DMS 273 treated with DMSO at 0.1 percent for 48 hours (cell line): ENCODE data around the gene SLC9A3.

Experiments
- DNase-seq: peaks from one replicate; lab custom pipeline; 2025; lab: John Stamatoyannopoulos, UW

SLC9A3 gene

DNA sequence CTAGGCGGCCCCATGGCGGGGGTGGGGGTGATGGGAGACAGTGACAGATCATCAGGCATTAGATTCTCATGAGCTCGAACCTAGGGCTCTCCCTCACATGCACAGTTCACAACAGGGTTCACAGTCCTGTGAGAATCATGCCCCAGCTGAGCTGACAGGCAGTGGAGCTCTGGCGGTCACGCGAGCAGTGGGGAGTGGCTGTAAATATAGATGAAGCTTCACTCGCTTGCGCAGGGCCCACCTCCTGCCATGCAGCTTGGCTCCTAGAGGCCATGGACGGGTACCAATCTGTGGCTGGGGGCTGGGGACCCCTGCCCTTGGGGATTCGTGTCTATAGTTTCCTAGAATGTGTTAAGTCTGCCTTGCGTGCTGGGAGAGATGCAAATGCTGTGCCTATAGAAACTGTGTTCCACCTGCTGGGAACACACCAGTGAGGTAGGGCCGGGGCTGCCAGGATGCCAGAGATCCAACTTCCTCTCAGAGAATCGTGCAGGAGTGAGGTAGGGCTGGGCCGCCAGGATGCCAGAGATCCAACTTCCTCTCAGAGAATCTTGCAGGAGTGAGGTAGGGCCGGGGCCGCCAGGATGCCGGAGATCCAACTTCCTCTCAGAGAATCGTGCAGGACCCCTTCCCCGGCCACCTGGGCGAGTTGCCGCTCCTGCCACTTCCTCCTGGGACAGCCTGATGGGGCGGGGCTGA is 95.3 kb downstream of the SLC9A3 start:
- no peak for DNase-seq

DNA sequence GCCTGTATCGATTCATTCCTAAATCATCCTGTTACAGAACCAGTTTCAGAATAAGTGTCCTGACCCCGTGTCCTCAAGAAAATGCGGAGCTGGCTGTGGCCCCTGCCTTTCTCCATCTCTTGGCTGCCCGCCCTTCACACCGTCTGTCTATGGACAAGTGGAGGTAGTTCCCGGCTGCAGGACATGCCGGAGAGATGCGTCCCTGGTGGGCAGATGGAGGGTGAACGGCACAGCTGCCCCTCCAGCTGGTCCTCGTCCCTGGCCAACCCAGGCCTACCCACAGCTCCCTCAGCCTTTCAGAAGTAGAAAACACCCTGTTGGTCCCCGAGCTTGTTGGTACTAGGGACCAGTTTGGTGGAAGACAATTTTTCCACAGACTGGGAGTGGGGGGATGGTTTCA is 96.0 kb downstream of the SLC9A3 start:
- peak; percentile 84 for DNase-seq

DNA sequence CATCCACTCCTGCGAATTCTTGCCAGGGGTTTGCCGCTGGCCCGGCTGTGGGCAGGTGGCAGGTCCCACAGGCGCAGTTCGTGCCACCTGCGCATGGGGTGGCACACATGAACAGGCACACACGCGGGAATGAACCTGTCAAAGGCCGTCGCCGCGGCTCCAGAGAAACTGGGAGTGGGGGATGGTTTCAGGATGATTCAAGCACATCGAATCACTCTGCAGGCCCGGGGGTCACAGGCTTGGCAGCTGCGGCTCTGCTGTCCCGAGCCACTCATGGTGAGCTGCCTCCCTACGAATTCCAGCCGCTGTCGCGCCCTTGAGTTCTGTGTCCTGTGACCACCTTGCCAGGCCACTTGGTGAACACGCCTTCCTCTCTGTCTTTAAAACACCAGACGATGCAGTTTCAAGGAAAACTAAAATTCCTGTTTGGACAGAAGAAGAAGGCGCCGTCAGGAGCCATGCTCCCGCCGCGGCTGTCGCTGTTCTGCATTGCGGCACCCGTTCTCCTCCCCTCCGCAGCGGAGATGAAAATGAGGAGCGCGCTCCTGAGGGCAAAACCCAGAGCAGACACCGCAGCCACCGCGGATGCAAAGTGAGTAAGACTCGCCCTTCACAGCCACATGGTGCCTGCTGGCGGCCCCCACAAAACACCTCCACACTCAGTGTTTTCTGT is 96.7 kb downstream of the SLC9A3 start:
- no peak for DNase-seq

DNA sequence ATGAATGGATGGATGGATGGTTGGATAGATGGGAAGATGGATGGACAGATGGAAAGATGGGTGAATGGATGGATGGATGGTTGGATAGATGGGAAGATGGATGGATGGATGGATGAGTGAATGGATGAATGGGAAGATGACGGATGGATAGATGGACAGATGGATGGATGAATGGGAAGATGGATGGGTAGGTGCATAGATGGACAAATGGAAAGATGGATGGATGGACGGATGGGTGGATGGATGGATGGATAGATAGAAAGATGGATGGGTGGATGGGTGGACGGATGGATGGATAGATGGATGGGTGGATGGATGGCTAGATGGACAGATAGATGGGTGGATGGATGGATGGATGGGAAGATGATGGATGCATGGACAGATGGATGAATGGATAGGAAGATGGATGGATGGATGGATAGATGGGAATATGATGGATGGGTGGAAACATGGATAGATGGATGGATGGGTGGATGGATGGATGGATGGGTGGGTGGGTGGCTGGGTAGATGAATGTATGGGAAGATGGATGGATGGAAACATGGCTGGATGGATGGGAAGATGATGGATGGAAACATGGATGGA is 97.8 kb downstream of the SLC9A3 start:
- DNase-seq = no peak

DNA sequence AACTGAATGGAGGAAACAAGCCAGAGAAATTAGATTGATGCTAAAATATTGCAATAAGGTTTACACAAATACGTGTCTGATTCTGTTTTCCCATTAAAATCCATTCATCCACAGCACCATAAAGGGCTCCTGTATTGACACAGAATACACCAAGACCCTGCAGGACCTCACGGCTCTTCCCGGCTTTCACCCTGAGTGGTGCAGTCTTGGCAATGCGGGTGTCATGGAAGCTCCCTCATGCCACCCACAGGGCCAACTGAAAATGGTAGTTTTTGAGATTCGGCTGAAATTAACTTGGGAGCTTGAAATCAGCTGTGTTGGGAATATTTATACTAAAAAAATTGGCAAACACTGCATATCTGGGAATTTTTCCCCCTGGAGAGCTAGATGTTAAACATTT is 98.5 kb downstream of the SLC9A3 start:
- no peak for DNase-seq

DNA sequence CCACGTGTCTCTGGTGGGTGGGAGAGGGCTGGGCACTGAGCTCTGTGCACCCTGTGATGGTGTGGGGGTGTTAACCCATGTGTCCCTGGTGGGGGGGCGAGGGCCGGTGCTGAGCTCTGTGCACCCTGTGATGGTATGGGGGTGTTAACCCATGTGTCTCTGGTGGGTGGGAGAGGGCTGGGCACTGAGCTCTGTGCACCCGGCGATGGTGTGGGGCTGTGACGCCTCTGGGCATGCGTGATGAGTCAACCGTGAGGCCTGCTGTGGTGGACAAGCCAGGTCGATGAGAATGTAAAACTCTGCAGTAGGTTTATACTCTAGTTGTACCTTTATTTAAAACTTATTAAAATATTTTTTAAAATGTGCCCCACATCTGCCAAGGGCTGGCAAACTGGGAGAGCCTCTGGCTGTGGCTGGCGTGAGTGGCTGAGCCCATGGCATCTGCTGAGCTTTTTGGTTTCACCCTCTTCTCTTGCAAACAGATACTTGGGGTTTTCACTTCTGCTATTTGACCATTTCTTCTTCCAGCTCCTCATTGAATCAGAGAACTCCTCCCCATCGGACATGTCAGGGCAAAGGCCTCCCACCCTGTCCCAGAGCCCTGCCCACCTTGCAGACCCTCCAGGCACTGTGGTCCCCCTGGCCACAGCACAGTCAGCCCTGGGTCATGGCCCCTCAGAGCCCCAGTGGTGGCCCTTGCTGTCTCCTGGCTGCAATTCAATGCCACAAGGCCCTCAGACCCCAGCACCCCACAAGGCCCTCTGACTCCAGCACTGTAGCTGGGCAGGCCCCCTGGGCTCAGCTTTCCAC is 99.7 kb downstream of the SLC9A3 start:
- no peak for DNase-seq

DNA sequence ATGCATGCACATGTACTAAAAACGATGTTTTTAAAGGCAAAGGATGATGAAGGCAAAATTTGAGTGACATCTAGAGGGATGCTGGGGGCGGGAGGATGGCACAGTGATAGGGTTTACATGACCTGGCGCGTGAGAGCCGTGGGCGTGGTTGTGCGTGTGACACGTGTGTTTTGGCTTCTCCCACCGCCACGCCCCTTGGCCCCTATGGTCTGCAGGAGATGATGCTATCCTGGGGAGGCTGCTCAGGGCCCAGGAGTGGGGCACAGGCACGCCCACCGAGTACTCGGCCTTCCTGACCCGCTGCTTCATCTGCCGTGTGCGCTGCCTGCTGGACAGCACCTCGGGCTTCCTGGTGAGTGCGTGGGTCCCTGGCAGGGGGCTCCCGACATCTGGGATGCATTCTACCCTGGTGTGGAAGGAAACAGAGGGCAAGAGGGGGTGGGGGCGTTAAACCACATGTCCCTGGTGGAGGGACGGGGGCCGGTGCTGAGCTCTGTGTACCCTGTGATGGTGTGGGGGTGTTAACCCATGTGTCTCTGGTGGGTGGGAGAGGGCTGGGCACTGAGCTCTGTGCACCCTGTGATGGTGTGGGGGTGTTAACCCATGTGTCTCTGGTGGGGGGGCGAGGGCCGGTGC is 100.5 kb downstream of the SLC9A3 start:
- DNase-seq = no peak

DNA sequence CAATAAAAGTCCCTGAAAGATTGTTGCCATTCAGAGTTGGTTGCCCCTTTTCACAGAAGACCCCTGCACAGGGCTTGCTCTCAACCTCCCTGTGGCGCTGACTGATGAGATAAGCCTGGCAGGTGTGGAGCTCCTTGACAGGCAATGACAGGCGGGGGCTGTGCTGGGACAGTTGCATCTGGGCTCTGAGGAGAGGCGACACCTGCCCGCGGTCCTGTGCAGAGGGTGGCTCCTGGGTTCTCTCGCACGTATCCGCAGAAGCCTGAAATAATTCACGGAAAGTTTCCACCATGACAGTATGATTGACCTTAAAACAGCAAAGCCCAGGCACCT is 101.0 kb downstream of the SLC9A3 start:
- no peak for DNase-seq

DNA sequence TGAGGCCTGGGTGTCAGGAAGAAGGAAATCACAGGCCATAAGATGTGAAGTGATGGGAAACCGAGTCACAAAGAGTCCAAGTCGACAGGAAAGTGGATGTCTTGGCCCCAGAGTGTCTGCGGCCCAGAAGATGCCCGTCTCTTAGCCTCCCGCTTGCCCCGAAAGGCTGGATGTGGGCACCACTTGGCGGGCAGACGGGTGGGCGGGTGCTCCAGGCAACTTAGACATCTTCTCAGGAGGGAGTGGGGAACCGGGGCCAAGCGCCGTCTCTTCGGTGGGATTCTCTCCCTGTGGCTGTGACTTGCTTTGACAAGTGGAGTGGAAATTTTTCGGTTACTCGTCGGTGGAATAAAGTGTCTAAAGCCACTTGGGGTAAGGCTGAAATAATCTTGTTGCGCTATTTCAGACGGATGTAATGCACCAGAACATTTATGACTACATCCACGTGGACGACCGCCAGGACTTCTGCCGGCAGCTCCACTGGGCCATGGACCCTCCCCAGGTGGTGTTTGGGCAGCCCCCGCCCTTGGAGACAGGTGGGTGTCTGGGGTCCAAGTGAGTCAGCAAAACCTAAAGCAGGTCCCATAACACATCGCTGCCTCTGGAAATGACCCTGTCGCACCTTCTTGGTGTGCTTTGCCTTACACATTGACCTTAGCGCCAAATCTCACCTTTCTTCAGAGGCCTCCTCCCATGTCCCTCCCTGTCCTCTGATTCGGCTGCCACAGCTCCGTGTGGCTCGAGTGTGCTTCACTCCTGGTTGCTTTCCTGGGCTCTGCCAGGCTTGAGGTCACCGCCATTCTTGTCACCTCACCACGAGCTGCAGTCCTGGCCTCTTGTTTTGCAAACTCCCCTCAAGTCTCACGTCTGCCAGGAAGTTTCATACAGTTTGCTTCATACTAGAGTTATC is 101.7 kb downstream of the SLC9A3 start:
- no peak for DNase-seq

DNA sequence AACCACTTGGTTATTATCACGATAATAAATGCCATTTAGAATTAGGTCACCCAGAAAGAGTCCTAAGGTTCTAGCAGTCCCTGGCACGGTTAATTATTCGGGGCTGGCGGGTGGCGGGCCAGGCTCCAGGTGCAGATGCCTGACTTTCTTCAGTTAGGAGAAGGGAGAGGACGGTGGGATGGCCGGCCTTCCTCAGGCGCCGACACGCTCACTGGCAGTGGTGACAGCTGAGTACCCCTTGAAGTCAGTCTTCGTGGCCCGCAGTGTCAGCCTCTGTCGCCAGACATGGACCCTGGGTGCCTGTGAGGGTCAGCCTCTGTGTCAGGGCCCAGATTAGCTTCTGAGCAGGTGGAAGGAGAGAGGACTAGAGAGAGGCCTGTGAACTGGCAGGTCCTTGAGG is 102.3 kb downstream of the SLC9A3 start:
- DNase-seq = no peak

DNA sequence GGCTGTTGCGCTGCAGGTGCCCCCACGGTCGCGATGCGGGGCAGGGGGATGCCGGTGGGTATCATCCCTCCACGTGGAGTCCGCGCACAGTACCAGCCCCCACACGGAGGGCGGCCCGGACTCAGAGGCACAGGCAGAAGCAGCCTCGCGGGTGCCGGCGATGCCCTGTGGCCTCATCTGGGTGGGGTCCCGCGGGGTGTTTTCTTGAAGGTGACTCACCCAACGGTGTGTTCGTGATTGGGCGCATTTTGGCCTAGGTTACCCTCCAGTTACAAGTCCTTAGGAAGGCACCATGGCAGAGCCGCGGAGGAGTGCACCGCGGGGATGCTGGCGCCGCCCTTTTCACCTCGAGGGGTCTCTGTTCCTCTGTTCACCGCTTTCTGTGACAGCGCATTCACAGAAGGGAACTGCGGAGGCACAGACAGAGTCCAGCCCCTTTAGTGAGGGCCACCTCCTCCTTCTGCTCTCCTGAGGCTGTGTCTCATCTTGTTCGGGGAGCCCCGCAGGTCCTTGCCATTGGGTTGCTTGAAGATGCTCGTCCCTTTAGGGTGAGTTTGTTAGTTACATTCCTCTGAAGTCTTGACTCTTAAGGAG is 102.9 kb downstream of the SLC9A3 start:
- no peak for DNase-seq

DNA sequence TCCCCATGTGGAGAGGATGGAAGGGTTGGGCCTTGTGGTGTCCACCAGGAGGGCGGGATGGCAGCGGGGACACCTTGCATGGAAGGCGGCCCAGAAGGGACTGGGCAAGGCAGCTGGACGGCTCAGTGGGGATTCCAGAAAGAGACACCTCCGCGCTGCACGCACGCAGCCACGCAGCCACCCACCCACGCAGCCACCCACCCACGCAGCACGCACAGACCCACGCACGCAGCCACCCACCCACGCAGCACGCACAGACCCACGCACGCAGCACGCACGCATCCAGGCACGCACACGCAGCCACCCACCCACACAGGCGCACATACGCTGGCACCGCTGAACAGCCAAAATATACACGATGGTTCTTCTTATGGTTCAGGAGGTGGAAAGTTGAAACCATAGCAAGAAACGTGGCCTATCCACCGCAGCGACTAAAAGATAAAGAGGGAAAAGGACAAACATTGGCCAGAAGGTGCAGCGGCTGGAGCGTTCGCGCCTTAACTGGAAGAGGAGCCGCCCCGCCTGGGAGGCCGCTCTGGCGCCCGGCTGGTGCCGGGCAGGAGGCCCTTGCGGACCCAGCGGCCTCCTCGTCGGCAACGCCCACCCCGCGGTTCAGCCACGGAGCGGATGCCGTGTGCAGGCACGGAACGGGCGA is 103.5 kb downstream of the SLC9A3 start:
- DNase-seq = no peak
